H9 (cell line): ENCODE results near the gene PARP1. TPM values are rescaled to one million over a fixed set of nuclear protein-coding genes. Genes with fewer than 3 reads are reported as not detected.

Source experiments
- DNase-seq: peaks from one replicate; pipeline ENCODE4 v3.0.0-alpha.2; 2017
- H2AFZ ChIP-seq: one replicate; pipeline ENCODE4 v1.6.1; 2013; ENCODE audit warnings: mild to moderate bottlenecking, low read length, control low read depth, moderate library complexity
- H2AK5ac ChIP-seq: 2 replicates; pipeline ENCODE4 v1.6.1; 2013; ENCODE audit warnings: low read length, control low read depth, mixed read lengths; ENCODE audit not compliant: insufficient read length
- H2BK120ac ChIP-seq: one replicate; pipeline ENCODE4 v1.6.1; 2013; ENCODE audit warnings: low read depth, mild to moderate bottlenecking, low read length, control low read depth, inconsistent platforms; ENCODE audit not compliant: poor library complexity, severe bottlenecking
- H2BK12ac ChIP-seq: 2 replicates; pipeline ENCODE4 v1.6.1; 2013; ENCODE audit warnings: low read length, control low read depth, mixed read lengths, low read depth; ENCODE audit not compliant: insufficient read length
- H2BK15ac ChIP-seq: 2 replicates; pipeline ENCODE4 v1.6.1; 2013; ENCODE audit warnings: low read depth, low read length, control low read depth
- H2BK20ac ChIP-seq: one replicate; pipeline ENCODE4 v1.6.1; 2013; ENCODE audit warnings: low read depth, mild to moderate bottlenecking, low read length, control low read depth, inconsistent platforms; ENCODE audit not compliant: poor library complexity, severe bottlenecking
- H2BK5ac ChIP-seq: 2 replicates; pipeline ENCODE4 v1.6.1; 2013; ENCODE audit warnings: low read length, control low read depth, mixed read lengths; ENCODE audit not compliant: insufficient read length
- H3K14ac ChIP-seq: 2 replicates; pipeline ENCODE4 v1.6.1; 2013; ENCODE audit warnings: low read length, control low read depth; ENCODE audit not compliant: insufficient read depth
- H3K18ac ChIP-seq: 2 replicates; pipeline ENCODE4 v1.6.1; 2013; ENCODE audit warnings: low read depth, mild to moderate bottlenecking, mixed read lengths, low read length, control low read depth; ENCODE audit not compliant: insufficient read length
- H3K23ac ChIP-seq: 2 replicates; pipeline ENCODE4 v1.6.1; 2013; ENCODE audit warnings: low read length, control low read depth, mixed read lengths, low read depth; ENCODE audit not compliant: insufficient read length
- H3K23me2 ChIP-seq: 2 replicates; pipeline ENCODE4 v1.6.1; 2013; ENCODE audit warnings: low read depth, mild to moderate bottlenecking, mixed read lengths, low read length, control low read depth; ENCODE audit not compliant: insufficient read length, poor library complexity, severe bottlenecking
- H3K27ac ChIP-seq: 2 replicates; pipeline ENCODE4 v1.5.1; 2013; ENCODE audit warnings: low read length, control low read depth, mixed read lengths, low read depth; ENCODE audit not compliant: insufficient read length
- H3K27me3 ChIP-seq: 2 replicates; pipeline ENCODE4 v1.6.1; 2013; ENCODE audit warnings: low read length, control low read depth, inconsistent platforms; ENCODE audit not compliant: insufficient read depth
- H3K4ac ChIP-seq: 2 replicates; pipeline ENCODE4 v1.6.1; 2013; ENCODE audit warnings: low read depth, mild to moderate bottlenecking, control low read depth, inconsistent platforms, low read length, moderate library complexity
- H3K4me1 ChIP-seq: 2 replicates; pipeline ENCODE4 v1.6.1; 2013; ENCODE audit warnings: low read length, control low read depth, inconsistent platforms; ENCODE audit not compliant: insufficient read depth
- H3K4me2 ChIP-seq: 2 replicates; pipeline ENCODE4 v1.6.1; 2013; ENCODE audit warnings: low read length, control low read depth, mixed read lengths; ENCODE audit not compliant: insufficient read length, insufficient read depth
- H3K56ac ChIP-seq: 2 replicates; pipeline ENCODE4 v1.6.1; 2013; ENCODE audit warnings: low read depth, mild to moderate bottlenecking, mixed read lengths, low read length, control low read depth; ENCODE audit not compliant: insufficient read length
- H3K79me1 ChIP-seq: 2 replicates; pipeline ENCODE4 v1.6.1; 2013; ENCODE audit warnings: low read depth, mild to moderate bottlenecking, moderate library complexity, low read length, control low read depth, inconsistent platforms; ENCODE audit not compliant: insufficient read depth, poor library complexity, severe bottlenecking
- H3K79me2 ChIP-seq: 2 replicates; pipeline ENCODE4 v1.6.1; 2013; ENCODE audit warnings: low read length, control low read depth, inconsistent platforms; ENCODE audit not compliant: insufficient read depth
- H3K9ac ChIP-seq: 2 replicates; pipeline ENCODE4 v1.6.1; 2013; ENCODE audit warnings: low read length, control low read depth, mixed read lengths; ENCODE audit not compliant: insufficient read length; ENCODE audit errors: extremely low read depth
- H3K9me3 ChIP-seq: one replicate; pipeline ENCODE4 v1.6.1; 2013; ENCODE audit warnings: low read depth, low read length, inconsistent platforms; ENCODE audit not compliant: control insufficient read depth
- H3T11ph ChIP-seq: one replicate; pipeline ENCODE4 v1.6.1; 2013; ENCODE audit warnings: mild to moderate bottlenecking, low read length, control low read depth, inconsistent platforms
- H4K20me1 ChIP-seq: one replicate; pipeline ENCODE4 v1.6.1; 2013; ENCODE audit not compliant: control insufficient read depth, insufficient read length, insufficient read depth
- H4K5ac ChIP-seq: 2 replicates; pipeline ENCODE4 v1.6.1; 2013; ENCODE audit warnings: low read depth, mild to moderate bottlenecking, mixed read lengths, low read length, control low read depth; ENCODE audit not compliant: insufficient read length
- H4K8ac ChIP-seq: replicated peaks from 2 replicates; pipeline ENCODE4 v1.6.1; 2013; ENCODE audit warnings: low read length, control low read depth, mixed read lengths, low read depth; ENCODE audit not compliant: insufficient read length
- H4K91ac ChIP-seq: 2 replicates; pipeline ENCODE4 v1.6.1; 2013; ENCODE audit warnings: low read depth, mild to moderate bottlenecking, moderate library complexity, mixed read lengths, low read length, control low read depth; ENCODE audit not compliant: insufficient read length
- H3K27ac Mint-ChIP-seq, 3 experiments: 2 replicates in 2 of 3; 3 replicates in 1 of 3; pipeline ENCODE4 v1.8.0; 2020 to 2021; ENCODE audit warnings: mixed read lengths in 3 of 3, mild to moderate bottlenecking in 1 of 3, moderate library complexity in 1 of 3
- H3K27me3 Mint-ChIP-seq: 2 replicates; pipeline ENCODE4 v1.8.0; 2021; ENCODE audit warnings: low read depth, mild to moderate bottlenecking, moderate library complexity, mixed read lengths
- H3K36me3 Mint-ChIP-seq, 3 experiments: 2 replicates in 2 of 3; 3 replicates in 1 of 3; pipeline ENCODE4 v1.8.0; 2020 to 2021; ENCODE audit warnings: low read depth in 3 of 3, mixed read lengths in 3 of 3; ENCODE audit not compliant: insufficient read depth in 1 of 3
- H3K4me1 Mint-ChIP-seq, 2 experiments: 2 replicates each; pipeline ENCODE4 v1.8.0; 2020; ENCODE audit warnings: mixed read lengths in 2 of 2
- H3K4me3 Mint-ChIP-seq, 2 experiments: 2 replicates in 1 of 2; 3 replicates in 1 of 2; pipeline ENCODE4 v1.8.0; 2020 to 2021; ENCODE audit warnings: mild to moderate bottlenecking in 2 of 2, mixed read lengths in 2 of 2, moderate library complexity in 1 of 2
- H3K9me3 Mint-ChIP-seq, 2 experiments: 2 replicates in 1 of 2; 3 replicates in 1 of 2; pipeline ENCODE4 v1.8.0; 2020; ENCODE audit warnings: mild to moderate bottlenecking in 2 of 2, mixed read lengths in 2 of 2, moderate library complexity in 1 of 2
- WGBS: extraction: QIAGEN DNeasy Blood & Tissue Kit; methylation state at CpG from one replicate; pipeline ENCODE4 v1.1.7; 2013; ENCODE audit warnings: missing lambda C conversion rate, low lambda C conversion rate, mixed read lengths; ENCODE audit not compliant: insufficient read length; ENCODE audit errors: extremely low coverage; 5-methylcytosine and 5-hydroxymethylcytosine counted together
- total RNA-seq: library from RNA; stranded (reverse); gene quantifications from 2 replicates; pipeline ENCODE4 v1.2.1, GENCODE V29; 2021
- TF ChIP-seq, protein P1 (sequence below): fragments of 200-600 bp; sonication (generic); conservative IDR thresholded peaks from 3 replicates; pipeline ENCODE4 v1.8.0; 2021; ENCODE audit warnings: antibody characterized with exemption, mild to moderate bottlenecking

Gene PARP1
- total RNA-seq, 1 experiment from 2014 or later: 337 TPM

DNA sequence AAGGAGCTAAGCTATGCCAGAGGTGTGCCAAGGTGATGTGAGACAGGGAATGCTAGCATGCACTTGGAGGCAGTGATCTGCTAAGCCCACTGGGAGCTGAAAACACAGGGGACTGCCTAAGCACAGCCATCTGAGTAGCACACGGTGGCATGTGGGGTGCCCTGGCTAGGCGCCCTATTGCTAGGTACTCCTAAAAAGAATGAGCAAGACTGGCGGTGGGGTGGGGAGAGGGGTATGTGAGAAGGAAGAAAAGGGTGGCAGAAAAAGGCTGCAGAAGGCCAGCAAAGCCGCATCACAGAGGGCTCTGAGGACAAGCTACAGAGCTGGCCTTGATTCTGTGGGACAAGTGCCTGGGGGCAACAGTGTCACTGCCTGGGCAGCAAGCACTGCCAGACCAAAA lies 23.9 kb downstream of the PARP1 start:
- H3K36me3 Mint-ChIP-seq: peaks cover 74 to 99% (median 95%) of the 10 kb centered on the region in 3 experiments; a peak in 6 of 7 replicates
- no peak overlapping the region for H3K27ac ChIP-seq

More for the DNA sequence above, 23.9 kb downstream of the PARP1 start:
- no peaks in the 10 kb centered on the region for H3K9me3 ChIP-seq
- no peak overlapping the region for H3K18ac ChIP-seq
- no peak overlapping the region for H2BK20ac ChIP-seq
- H4K5ac ChIP-seq: no peak overlapping the region
- Mint-ChIP-seq H3K4me3 (no peak overlapping the region), H3K27me3 (no peaks in the 10 kb centered on the region), H3K9me3 (no peaks in the 10 kb centered on the region), H3K4me1 (no peaks in the 10 kb centered on the region), H3K27ac (no peak overlapping the region)
- no peaks in the 10 kb centered on the region for H3K23me2 ChIP-seq
- no peak overlapping the region for H3K4me2 ChIP-seq
- no peak for DNase-seq
- H2BK15ac ChIP-seq: no peak overlapping the region
- no peak overlapping the region for H3T11ph ChIP-seq
- H4K91ac ChIP-seq: no peak overlapping the region
- no peak overlapping the region for H3K56ac ChIP-seq
- H3K79me1 ChIP-seq: no peaks in the 10 kb centered on the region
- no peak overlapping the region for H3K4ac ChIP-seq
- no peak overlapping the region for H2BK120ac ChIP-seq
- no peak overlapping the region for H3K23ac ChIP-seq
- TF ChIP-seq, protein P1, sequence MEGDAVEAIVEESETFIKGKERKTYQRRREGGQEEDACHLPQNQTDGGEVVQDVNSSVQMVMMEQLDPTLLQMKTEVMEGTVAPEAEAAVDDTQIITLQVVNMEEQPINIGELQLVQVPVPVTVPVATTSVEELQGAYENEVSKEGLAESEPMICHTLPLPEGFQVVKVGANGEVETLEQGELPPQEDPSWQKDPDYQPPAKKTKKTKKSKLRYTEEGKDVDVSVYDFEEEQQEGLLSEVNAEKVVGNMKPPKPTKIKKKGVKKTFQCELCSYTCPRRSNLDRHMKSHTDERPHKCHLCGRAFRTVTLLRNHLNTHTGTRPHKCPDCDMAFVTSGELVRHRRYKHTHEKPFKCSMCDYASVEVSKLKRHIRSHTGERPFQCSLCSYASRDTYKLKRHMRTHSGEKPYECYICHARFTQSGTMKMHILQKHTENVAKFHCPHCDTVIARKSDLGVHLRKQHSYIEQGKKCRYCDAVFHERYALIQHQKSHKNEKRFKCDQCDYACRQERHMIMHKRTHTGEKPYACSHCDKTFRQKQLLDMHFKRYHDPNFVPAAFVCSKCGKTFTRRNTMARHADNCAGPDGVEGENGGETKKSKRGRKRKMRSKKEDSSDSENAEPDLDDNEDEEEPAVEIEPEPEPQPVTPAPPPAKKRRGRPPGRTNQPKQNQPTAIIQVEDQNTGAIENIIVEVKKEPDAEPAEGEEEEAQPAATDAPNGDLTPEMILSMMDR: no peak
- no peaks in the 10 kb centered on the region for H4K20me1 ChIP-seq
- H3K27me3 ChIP-seq: no peaks in the 10 kb centered on the region
- no peak overlapping the region for H2BK5ac ChIP-seq
- H2BK12ac ChIP-seq: no peak overlapping the region
- no peak overlapping the region for H3K9ac ChIP-seq
- H4K8ac ChIP-seq: no peak overlapping the region
- no peaks in the 10 kb centered on the region for H3K4me1 ChIP-seq
- H3K79me2 ChIP-seq: no peaks in the 10 kb centered on the region
- no peak overlapping the region for H3K14ac ChIP-seq
- no peak overlapping the region for H2AK5ac ChIP-seq
- no CpG with 5 or more reads among the region's 4 CpGs for WGBS
- H2AFZ ChIP-seq: no peak overlapping the region
